Large intestine (tissue), 3 donors: ENCODE results near the gene PTPRQ. TPM values are rescaled to one million over a fixed set of nuclear protein-coding genes. Genes with fewer than 3 reads are reported as not detected.
A peak's percentile ranks its signal among the peaks of the same experiment; 100 is the strongest.
"Not testable (repeated sequence)": the region's sequence is repeated elsewhere in the genome, so short reads cannot be mapped to it uniquely, and the experiment has no call there.

Experiments
- DNase-seq, 2 donors: peaks; one replicate each; pipeline versions ENCODE4 v3.0.0 to v3.0.0-alpha.2; 2013
- H3K27ac ChIP-seq: one replicate; pipeline ENCODE4 v1.5.1; 2013; ENCODE audit warnings: low read length
- H3K27me3 ChIP-seq: 2 replicates; pipeline ENCODE4 v1.6.1; 2013; ENCODE audit warnings: low read length; ENCODE audit not compliant: control insufficient read depth, insufficient read depth
- H3K36me3 ChIP-seq: 2 replicates; pipeline ENCODE4 v1.6.1; 2013; ENCODE audit warnings: low read length; ENCODE audit not compliant: control insufficient read depth, insufficient read depth
- H3K4me1 ChIP-seq: one replicate; pipeline ENCODE4 v1.6.1; 2013; ENCODE audit warnings: low read length; ENCODE audit not compliant: control insufficient read depth, insufficient read depth
- H3K4me3 ChIP-seq: one replicate; pipeline ENCODE4 v1.5.1; 2013; ENCODE audit warnings: low read length
- H3K9me3 ChIP-seq: one replicate; pipeline ENCODE4 v1.6.1; 2013; ENCODE audit warnings: mild to moderate bottlenecking, low read depth, low read length, moderate library complexity; ENCODE audit not compliant: control insufficient read depth
- WGBS: methylation state at CpG from one replicate; pipeline ENCODE4 v1.1.5; 2013; ENCODE audit warnings: low lambda C conversion rate; ENCODE audit not compliant: insufficient coverage; 5-methylcytosine and 5-hydroxymethylcytosine counted together
- polyA plus RNA-seq: library from polyadenylated mRNA; unstranded; fragments of 120-200 nt; gene quantifications from one replicate; pipeline ENCODE4 v1.2.1, GENCODE V29; 2013

Gene PTPRQ
- polyA plus RNA-seq, 1 donor: 1.1 TPM

DNA sequence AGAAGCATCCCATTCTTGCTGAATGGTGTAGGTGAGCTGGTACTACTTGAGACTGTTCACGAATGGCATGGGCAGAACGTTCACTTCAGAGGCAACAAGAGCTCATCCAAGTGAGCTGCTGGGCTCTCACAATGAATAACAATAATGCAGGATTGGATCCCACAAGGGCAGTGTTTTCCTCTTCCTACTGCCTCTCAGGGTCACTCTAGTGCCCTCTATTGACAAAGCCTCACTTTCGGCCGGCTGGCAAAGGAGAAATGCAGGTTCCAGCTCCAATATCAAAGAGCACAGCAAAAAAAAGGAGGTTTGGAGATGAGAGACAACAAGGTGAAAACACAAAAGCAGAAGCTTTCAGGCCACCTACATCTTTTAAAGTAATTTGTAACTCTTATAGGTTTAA lies 188.8 kb downstream of the PTPRQ start:
- H3K27ac ChIP-seq: no peak overlapping the region
- peak in 1 of 2 donors; percentile 2 for DNase-seq
- no peaks in the 10 kb centered on the region for H3K27me3 ChIP-seq
- no CpG with 5 or more reads among the region's 4 CpGs for WGBS
- no peaks in the 10 kb centered on the region for H3K4me1 ChIP-seq
- H3K9me3 ChIP-seq: peaks cover 2% of the 10 kb centered on the region
- no peak overlapping the region for H3K4me3 ChIP-seq
- no peaks in the 10 kb centered on the region for H3K36me3 ChIP-seq

DNA sequence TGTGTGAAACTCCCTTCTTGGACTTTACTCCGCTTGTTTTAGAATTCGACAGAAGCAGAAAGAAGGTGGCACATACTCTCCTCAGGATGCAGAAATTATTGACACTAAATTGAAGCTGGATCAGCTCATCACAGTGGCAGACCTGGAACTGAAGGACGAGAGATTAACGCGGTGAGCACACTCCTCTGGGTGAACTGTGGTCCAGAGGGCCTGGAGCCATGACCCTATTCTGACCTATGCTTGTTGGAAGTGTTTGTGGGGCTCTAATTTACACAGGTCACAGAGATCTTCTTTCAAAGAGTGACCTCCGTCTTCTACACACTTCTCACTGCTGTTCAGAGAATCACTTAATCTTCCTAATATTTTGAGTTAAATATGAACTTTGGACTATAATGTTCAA lies 190.9 kb downstream of the PTPRQ start:
- WGBS: no CpG with 5 or more reads among the region's 6 CpGs
- no peak for DNase-seq
- Histone ChIP-seq H3K9me3 (no peaks in the 10 kb centered on the region), H3K27me3 (no peaks in the 10 kb centered on the region), H3K4me3 (no peak overlapping the region), H3K4me1 (no peaks in the 10 kb centered on the region), H3K36me3 (no peaks in the 10 kb centered on the region), H3K27ac (no peak overlapping the region)

DNA sequence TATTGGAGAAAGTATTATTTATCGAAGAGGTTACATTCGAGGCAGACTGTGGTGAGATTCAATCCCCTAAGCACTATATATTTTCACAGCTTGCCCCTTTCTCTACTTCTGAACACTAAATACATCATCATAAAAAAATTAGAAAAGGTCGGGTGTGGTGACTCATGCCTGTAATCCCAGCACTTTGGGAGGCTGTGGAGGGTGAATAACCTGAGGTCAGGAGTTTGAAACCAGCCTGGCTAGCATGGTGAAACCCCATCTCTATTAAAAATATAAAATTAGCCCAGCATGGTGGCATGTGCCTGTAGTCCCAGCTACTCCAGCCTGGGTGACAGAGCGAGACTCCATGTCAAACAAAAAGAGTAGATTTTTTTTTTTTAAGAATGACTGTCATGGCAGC lies 192.8 kb downstream of the PTPRQ start:
- no peak overlapping the region for H3K4me3 ChIP-seq
- 100% methylated on average over 1 of the region's 4 CpGs for WGBS

DNA sequence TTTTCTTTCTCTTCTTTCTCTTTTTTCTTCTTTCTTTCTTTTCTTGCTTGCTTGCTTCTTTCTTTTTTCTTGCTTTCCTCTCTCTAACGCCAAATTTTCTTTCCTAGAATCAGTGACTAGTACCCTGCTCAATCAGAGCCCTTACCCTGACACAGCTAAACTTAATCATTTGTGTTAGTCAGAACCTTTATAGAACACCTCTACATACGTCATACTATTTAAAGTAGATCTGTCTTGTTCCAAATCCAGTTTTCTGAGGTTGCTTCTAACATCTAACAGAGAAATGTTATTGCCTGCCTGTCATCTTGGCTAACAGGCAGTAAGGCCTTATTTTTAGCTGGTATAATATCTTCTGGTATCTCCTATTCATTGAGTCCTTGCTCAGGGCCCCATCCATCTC lies 197.9 kb downstream of the PTPRQ start:
- no peaks in the 10 kb centered on the region for H3K4me1 ChIP-seq
- no peaks in the 10 kb centered on the region for H3K9me3 ChIP-seq
- H3K27me3 ChIP-seq: no peaks in the 10 kb centered on the region
- DNase-seq: no peak
- no peak overlapping the region for H3K27ac ChIP-seq
- WGBS: 83% methylated on average over 1 of the region's 2 CpGs
- no peak overlapping the region for H3K4me3 ChIP-seq
- H3K36me3 ChIP-seq: no peaks in the 10 kb centered on the region

More for the DNA sequence above, 192.8 kb downstream of the PTPRQ start:
- DNase-seq: no peak
- Histone ChIP-seq H3K9me3 (no peaks in the 10 kb centered on the region), H3K27ac (no peak overlapping the region), H3K27me3 (no peaks in the 10 kb centered on the region), H3K36me3 (no peaks in the 10 kb centered on the region), H3K4me1 (no peaks in the 10 kb centered on the region)

DNA sequence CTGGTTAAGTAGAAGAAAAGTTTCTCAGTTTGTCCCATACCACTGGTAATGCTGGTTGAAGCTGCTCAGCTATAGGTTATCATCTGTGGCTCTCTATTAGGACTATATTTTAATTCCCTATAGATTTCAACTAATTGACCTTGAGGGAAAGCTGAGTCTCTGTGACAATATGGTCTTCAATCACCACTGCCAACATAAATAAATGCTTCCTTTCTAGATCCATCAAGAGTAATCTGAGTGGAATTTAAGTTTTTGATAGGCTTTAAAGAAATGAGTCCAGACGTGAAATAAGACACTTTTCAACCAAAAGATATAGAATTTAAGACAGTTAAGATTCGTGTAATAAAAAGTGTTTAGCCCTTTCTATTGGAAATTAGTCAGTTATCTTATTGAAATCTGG lies 199.9 kb downstream of the PTPRQ start:
- 100% methylated on average over 1 of the region's 2 CpGs for WGBS
- Histone ChIP-seq H3K27ac (no peak overlapping the region), H3K36me3 (no peaks in the 10 kb centered on the region), H3K9me3 (no peaks in the 10 kb centered on the region), H3K4me3 (no peak overlapping the region), H3K27me3 (no peaks in the 10 kb centered on the region), H3K4me1 (no peaks in the 10 kb centered on the region)
- DNase-seq: no peak

DNA sequence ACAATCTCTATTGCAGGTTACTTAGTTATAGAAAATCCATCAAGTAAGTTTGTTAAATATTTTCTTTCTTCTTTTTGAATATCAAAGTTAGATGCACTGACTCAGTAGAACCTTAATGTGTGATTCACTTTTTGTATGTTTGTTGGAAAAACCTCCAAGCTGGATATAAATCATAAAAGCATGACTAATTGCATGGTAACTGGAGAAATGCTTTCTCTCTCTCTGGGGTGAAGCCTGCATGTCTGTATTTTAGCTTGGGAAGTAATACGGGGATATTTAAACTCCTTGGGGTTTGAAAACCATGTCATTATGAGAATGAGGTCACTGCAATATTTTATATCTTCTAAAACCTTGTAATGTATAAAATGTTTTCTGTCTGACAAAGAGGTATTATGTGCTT lies 204.8 kb downstream of the PTPRQ start:
- no CpG with 5 or more reads among the region's 1 CpG for WGBS
- DNase-seq: no peak
- Histone ChIP-seq H3K27me3 (no peaks in the 10 kb centered on the region), H3K4me1 (no peaks in the 10 kb centered on the region), H3K9me3 (no peaks in the 10 kb centered on the region), H3K4me3 (no peak overlapping the region), H3K36me3 (no peaks in the 10 kb centered on the region), H3K27ac (no peak overlapping the region)

DNA sequence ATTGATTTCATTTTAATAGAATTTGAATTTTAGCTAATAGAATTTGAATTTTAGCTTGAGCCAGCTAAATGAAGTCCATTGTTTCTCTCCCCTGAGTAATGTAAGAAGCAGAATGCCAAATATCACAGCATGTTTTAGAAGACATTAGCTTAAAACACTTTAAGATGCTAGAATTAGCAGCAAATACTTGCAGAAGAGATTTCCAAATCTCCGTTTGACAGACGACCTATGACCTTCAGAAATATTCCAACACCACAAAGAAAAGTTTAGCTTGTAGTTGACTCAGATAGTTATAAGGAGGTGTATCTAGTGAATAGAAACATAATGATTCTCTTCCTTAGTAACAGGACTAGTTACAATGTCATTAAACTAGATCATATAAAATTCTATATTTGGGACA lies 211.7 kb downstream of the PTPRQ start:
- WGBS: no CpG with 5 or more reads among the region's 2 CpGs
- no peaks in the 10 kb centered on the region for H3K36me3 ChIP-seq
- no peak for DNase-seq
- no peak overlapping the region for H3K4me3 ChIP-seq
- no peaks in the 10 kb centered on the region for H3K27me3 ChIP-seq
- no peak overlapping the region for H3K27ac ChIP-seq
- no peaks in the 10 kb centered on the region for H3K9me3 ChIP-seq
- no peaks in the 10 kb centered on the region for H3K4me1 ChIP-seq

DNA sequence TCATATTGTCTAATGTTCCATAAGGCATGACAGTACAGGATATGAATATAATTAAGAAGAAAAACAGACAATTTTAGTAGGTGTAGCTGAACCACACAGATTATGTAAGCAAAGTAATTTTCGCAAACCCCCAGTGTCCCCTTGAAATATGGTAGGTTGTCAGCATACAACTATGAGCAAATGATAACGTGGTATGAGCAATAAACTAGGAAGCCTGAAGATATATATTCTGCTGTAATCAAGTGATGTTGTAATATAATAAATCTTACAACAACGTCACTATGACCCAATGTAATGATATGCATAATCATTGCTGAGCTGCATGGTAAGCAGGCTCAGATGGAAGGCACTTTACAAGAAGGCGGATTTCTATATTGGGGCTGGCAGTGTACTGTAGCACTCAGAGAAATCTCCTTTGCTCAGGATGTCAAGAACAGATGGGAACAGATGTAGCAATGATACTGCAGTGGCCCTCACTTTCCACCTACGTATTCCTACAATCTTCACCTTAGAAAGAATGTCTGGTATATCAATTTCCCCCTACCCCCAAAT lies 215.6 kb downstream of the PTPRQ start:
- Histone ChIP-seq H3K4me1 (no peaks in the 10 kb centered on the region), H3K27ac (no peak overlapping the region), H3K4me3 (no peak overlapping the region), H3K27me3 (no peaks in the 10 kb centered on the region), H3K9me3 (no peaks in the 10 kb centered on the region), H3K36me3 (no peaks in the 10 kb centered on the region)
- no peak for DNase-seq
- WGBS: 100% methylated on average over 1 of the region's 5 CpGs

DNA sequence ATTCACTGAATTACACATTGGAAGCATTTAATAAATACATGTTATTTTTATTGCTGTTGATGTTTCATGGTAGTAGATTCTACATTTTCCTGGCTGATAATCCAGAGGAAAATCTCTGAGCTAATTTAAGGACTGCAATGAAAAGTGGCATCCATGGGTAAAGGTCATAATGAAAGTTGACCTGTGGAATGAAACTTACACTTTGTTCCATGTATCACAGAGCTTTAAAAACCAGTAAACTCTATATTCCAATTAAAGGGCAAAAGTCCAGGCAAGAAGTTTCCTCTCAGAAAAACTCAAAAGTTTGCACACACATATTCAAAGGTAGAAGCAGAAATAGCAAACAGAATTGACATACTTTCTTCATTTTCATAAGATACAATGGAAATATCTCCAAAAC lies 218.6 kb downstream of the PTPRQ start:
- H3K27me3 ChIP-seq: no peaks in the 10 kb centered on the region
- no peak for DNase-seq
- H3K9me3 ChIP-seq: no peaks in the 10 kb centered on the region

DNA sequence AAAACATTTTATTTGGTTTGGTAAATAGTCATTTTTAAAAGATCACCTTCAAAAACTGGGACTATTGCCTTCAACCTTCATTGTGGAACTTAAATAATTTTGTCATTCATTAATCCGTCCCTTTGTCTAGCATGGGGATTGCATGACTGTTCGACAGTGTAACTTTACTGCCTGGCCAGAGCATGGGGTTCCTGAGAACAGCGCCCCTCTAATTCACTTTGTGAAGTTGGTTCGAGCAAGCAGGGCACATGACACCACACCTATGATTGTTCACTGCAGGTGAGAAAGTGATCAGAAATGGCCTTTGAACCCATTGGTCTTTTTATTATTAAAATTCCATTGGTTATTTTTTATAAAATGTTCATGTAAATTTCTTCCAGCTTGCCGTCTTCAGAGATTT lies 226.2 kb downstream of the PTPRQ start:
- Histone ChIP-seq H3K27ac (no peak overlapping the region), H3K27me3 (peaks cover 3% of the 10 kb centered on the region), H3K9me3 (no peaks in the 10 kb centered on the region), H3K36me3 (no peaks in the 10 kb centered on the region), H3K4me3 (no peak overlapping the region), H3K4me1 (no peaks in the 10 kb centered on the region)
- WGBS: 100% methylated on average over 1 of the region's 5 CpGs
- no peak for DNase-seq

More for the DNA sequence above, 218.6 kb downstream of the PTPRQ start:
- Histone ChIP-seq H3K4me1 (no peaks in the 10 kb centered on the region), H3K27ac (no peak overlapping the region), H3K4me3 (no peak overlapping the region), H3K36me3 (no peaks in the 10 kb centered on the region)

DNA sequence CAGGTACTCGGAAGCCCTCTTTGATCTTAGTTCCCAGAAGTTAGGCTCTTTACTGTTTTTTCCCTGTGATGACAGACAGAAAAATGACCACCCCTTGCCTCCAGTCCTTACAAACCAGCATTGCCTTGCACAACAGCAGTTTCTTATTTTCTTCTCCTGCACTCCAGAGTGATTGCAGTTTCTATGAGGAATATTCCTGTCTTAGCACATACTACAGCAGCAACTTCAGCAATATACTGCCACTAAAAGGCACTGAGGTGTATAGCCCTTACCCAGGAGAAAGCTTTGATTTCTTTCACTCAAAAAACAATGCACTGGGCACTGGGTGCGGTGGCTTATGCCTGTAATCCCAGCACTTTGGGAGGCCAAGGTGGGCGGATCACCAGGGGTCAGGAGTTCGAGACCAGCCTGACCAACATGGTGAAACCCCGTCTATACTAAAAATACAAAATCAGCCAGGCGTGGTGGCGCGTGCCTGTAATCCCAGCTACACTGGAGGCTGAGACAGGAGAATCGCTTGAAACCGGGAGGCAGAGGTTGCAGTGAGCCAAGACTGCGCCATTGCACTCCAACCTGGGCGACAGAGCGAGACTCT lies 232.1 kb downstream of the PTPRQ start:
- H3K9me3 ChIP-seq, H3K27ac ChIP-seq, DNase-seq, H3K4me3 ChIP-seq, H3K4me1 ChIP-seq, H3K27me3 ChIP-seq, H3K36me3 ChIP-seq: not testable (repeated sequence)
- WGBS: no CpG with 5 or more reads among the region's 13 CpGs
